ENCODE data around the gene ASS1. TPM values are rescaled to one million over a fixed set of nuclear protein-coding genes. Genes with fewer than 3 reads are reported as not detected.
A peak's percentile ranks its signal among the peaks of the same experiment; 100 is the strongest.

ASS1 gene
- total and polyA plus RNA-seq, 2 of the 13 experiments (the other 11 are each of a cell fraction or from before 2014, with no cell fraction given) = 77.6 to 122 TPM

GRCh38 chr9:130451509-130452388 is 7.0 kb downstream of the ASS1 start (continued):
- TF ChIP-seq FOXC1 (CRISPR knock-in tag; IDR thresholded peaks at IDR 0.05; ENCODE audit: borderline replicate concordance) = no peak
- TF ChIP-seq ZSCAN5A (CRISPR knock-in tag; IDR thresholded peaks at IDR 0.05; ENCODE audit: borderline replicate concordance) = 0 out of 2 replicates have a peak, but pooled peaks have one; percentile 24
- no peak for TF ChIP-seq KAT2B (IDR thresholded peaks at IDR 0.05; ENCODE audit: borderline replicate concordance, low read depth, low read length)
- TF ChIP-seq IKZF4 (CRISPR knock-in tag; IDR thresholded peaks at IDR 0.05; ENCODE audit: borderline replicate concordance, low read depth, not compliant biosample characterization) = peak; percentile 72
- TF ChIP-seq SYNCRIP (IDR thresholded peaks at IDR 0.05; ENCODE audit: insufficient read depth, low read depth, low read length) = no peak
- TF ChIP-seq ZNF672 (CRISPR knock-in tag; IDR thresholded peaks at IDR 0.05) = no peak
- peak; percentile 47 for TF ChIP-seq ZNF883 (CRISPR knock-in tag; IDR thresholded peaks at IDR 0.05; ENCODE audit: not compliant biosample characterization)
- no peak for TF ChIP-seq ZKSCAN1 (IDR thresholded peaks at IDR 0.05; ENCODE audit: low read length)
- no peak for TF ChIP-seq HNRNPLL (IDR thresholded peaks at IDR 0.05; ENCODE audit: low read depth, low read length, poor library complexity, severe bottlenecking)
- no peak for TF ChIP-seq CSRNP1 (CRISPR knock-in tag; IDR thresholded peaks at IDR 0.05)
- TF ChIP-seq ELF1 (CRISPR knock-in tag; IDR thresholded peaks at IDR 0.05) = no peak
- no peak for TF ChIP-seq NFKBIZ (CRISPR knock-in tag; IDR thresholded peaks at IDR 0.05)
- TF ChIP-seq SMAD9 (CRISPR knock-in tag; IDR thresholded peaks at IDR 0.05) = no peak
- no peak for TF ChIP-seq SOX13 (IDR thresholded peaks at IDR 0.05)
- no peak for TF ChIP-seq SOX13 (CRISPR knock-in tag; conservative IDR thresholded peaks at IDR 0.05 in 1 of 2, IDR thresholded peaks at IDR 0.05 in 1 of 2)
- no peak for TF ChIP-seq PAWR (CRISPR knock-in tag; IDR thresholded peaks at IDR 0.05; ENCODE audit: borderline replicate concordance)
- TF ChIP-seq ZNF18 (CRISPR knock-in tag; IDR thresholded peaks at IDR 0.05; ENCODE audit: insufficient replicate concordance) = no peak
- no peak for TF ChIP-seq RARG (CRISPR knock-in tag; IDR thresholded peaks at IDR 0.05; ENCODE audit: low read depth)
- no peak for TF ChIP-seq NCOA2 (CRISPR knock-in tag; IDR thresholded peaks at IDR 0.05)
- TF ChIP-seq CENPT (CRISPR knock-in tag; IDR thresholded peaks at IDR 0.05; ENCODE audit: low read depth) = no peak
- TF ChIP-seq GFI1 (CRISPR knock-in tag; IDR thresholded peaks at IDR 0.05; ENCODE audit: borderline replicate concordance) = no peak
- no peak for TF ChIP-seq MBD4 (IDR thresholded peaks at IDR 0.05; ENCODE audit: borderline replicate concordance, low read length)
- no peak for TF ChIP-seq NFE2 (CRISPR knock-in tag; IDR thresholded peaks at IDR 0.05)
- TF ChIP-seq ZNF605 (CRISPR knock-in tag; IDR thresholded peaks at IDR 0.05) = no peak

All from HepG2 (cell line).